GM21381 (cell line): Measurements from ENCODE around the gene ABL2.

Experiments
- ATAC-seq: cut with Tn5 transposase; IDR thresholded peaks from one replicate; pipeline ENCODE4 v1.9.1; 2021; ENCODE audit warnings: mild to moderate bottlenecking, moderate library complexity; ENCODE audit not compliant: unreplicated experiment

The ABL2 gene

DNA sequence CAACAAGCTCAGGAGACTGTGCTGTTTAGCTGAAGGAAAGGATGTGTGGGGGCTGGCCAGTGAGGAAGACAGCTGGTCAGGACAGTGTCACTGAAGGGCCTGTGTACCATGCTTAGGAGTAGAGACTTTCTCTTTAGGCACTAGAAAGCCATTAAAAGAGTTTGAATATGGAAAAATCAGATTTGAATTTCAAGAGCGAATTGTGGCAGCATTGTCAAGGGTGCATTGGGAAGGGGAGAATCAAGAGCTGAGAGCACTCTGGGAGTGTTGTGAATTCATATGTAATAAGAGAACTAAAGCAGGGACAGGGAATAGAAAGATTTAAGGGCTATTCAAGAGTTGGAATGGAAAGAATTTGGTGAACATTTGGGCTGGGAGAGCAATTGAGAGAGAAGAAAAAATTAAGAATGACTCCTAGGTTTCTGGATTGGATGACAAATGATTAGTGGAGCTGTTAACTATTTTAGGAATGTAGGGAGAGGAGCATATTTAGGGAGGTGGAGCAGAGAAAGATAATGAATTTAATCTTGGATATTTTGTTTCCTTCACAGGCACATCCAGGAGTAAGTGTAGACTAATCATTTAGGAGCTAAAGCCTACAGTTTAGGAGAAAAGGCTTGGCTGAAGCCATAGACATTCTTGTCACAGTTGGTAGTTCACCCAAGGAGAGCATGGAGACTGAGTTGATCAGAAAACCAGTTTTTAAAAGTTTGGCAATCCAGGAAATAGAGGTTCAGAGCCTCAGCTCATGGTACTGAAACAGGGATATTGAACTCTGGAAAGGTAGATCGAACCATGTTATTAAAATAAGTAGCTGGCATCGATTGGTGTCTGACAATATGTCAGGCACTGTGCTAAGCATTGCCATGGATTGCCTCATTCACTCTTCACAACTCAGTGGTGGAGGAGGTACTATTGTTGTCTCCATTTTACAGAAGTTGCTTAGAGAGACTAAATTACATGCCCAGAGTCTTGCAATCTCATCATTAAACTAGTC is 170.7 kb downstream of the ABL2 start:
- no peak for ATAC-seq

DNA sequence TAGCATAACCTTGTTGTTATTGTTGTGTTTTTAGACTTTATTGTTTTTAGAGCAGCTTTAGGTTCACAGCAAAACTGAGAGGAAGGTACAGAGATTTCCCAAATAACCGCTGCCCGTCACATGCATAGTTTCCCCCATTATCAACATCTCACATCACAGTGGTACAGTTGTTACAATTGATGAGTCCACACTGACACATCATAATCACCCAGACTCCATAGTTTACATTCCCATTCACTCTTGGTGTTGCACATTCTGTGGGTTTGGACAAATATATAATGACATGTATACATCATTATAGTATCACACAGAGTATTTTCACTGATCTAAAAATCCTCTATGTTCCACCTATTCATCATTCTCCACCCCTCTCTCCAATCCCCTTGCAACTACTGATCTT is 173.5 kb downstream of the ABL2 start:
- no peak for ATAC-seq

DNA sequence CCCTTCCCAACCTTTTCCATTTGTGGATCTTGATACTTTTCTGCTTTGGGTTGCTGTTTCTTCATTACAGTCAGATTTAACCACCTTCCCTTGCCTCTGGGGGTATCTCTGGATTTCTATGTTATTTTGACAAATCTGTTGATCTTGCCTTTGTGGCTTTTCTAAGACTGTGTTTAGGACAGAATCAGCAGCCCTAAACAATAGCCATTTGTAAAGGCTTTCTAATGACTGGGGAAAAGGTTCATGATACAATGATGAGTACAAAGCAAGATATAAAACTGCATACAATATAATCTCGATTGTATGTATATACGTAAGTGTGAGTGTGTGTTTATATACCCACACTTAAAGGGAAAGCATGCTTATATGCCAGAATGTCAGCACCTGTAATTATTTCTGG is 176.0 kb downstream of the ABL2 start:
- ATAC-seq: no peak

DNA sequence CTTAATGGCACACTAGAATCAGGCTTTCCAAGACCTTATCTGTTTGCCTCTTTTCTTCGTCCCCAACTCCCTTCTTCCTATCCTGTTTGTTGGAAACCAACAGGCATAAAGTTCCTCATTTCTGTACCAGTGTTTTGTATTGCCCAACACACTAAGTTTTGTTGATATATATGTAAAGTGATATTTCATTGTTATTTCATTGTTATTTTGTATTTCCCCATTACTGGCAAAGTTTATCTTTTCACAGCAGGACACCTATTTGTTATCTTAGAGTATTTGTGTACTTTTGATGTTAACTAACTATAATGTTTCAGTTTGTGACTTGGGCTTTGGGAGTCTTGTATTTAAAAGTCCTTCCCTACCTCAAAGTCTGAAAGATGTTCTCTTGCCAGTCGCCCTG is 176.7 kb downstream of the ABL2 start:
- ATAC-seq: no peak
